OCI-LY3 (cell line): ENCODE data around the gene CABP1.
A peak's percentile ranks its signal among the peaks of the same experiment; 100 is the strongest.

Experiments used
- H2AFZ ChIP-seq: fragments of 200-600, 300-600 bp; shearing (Covaris generic); 2 replicates; pipeline ENCODE4 v1.6.0; 2014; ENCODE audit warnings: antibody characterized with exemption, low read depth, low read length
- H3K27ac ChIP-seq: fragments of 200-600, 300-600 bp; sonication (generic); 2 replicates; pipeline ENCODE4 v1.5.1; 2014; ENCODE audit warnings: mild to moderate bottlenecking, low read length, moderate library complexity, mixed read lengths
- H3K27me3 ChIP-seq: fragments of 200-600, 300-600 bp; sonication (generic); 2 replicates; pipeline ENCODE4 v1.6.1; 2014; ENCODE audit warnings: low read depth, low read length, mixed read lengths
- H3K36me3 ChIP-seq: fragments of 200-600, 300-600 bp; sonication (generic); replicated peaks from 2 replicates; pipeline ENCODE3; 2014; ENCODE audit warnings: low read depth, low read length, mixed read lengths
- H3K4me1 ChIP-seq: fragments of 300-600, 200-600 bp; sonication (generic); 2 replicates; pipeline ENCODE4 v1.6.1; 2014; ENCODE audit warnings: low read length, mixed read lengths
- H3K4me2 ChIP-seq: fragments of 200-600, 300-600 bp; sonication (generic); 2 replicates; pipeline ENCODE4 v1.6.1; 2014; ENCODE audit warnings: low read length, mixed read lengths
- H3K4me3 ChIP-seq: fragments of 300-600, 200-600 bp; sonication (generic); 2 replicates; pipeline ENCODE4 v1.5.1; 2014; ENCODE audit warnings: antibody characterized with exemption, mild to moderate bottlenecking, low read length, moderate library complexity
- H3K79me2 ChIP-seq: fragments of 300-600, 200-600 bp; shearing (Covaris generic); 2 replicates; pipeline ENCODE4 v1.6.1; 2014; ENCODE audit warnings: mild to moderate bottlenecking, low read length, mixed read lengths
- H3K9ac ChIP-seq: fragments of 300-600, 200-600 bp; shearing (Covaris generic); 2 replicates; pipeline ENCODE4 v1.6.0; 2014; ENCODE audit warnings: mild to moderate bottlenecking, low read length, moderate library complexity
- H3K9me3 ChIP-seq: fragments of 200-600, 300-600 bp; shearing (Covaris generic); 2 replicates; pipeline ENCODE4 v1.6.1; 2014; ENCODE audit warnings: low read length, mixed read lengths; ENCODE audit not compliant: insufficient read depth
- H4K20me1 ChIP-seq: fragments of 200-600, 300-600 bp; sonication (generic); 2 replicates; pipeline ENCODE4 v1.6.1; 2016; ENCODE audit warnings: low read length, mixed read lengths; ENCODE audit not compliant: insufficient read depth
- CTCF ChIP-seq: fragments of 200-600, 300-600 bp; sonication (generic); IDR thresholded peaks from 2 replicates; pipeline ENCODE4 v1.5.1; 2014; ENCODE audit warnings: antibody characterized with exemption, low read length, low read depth
- EZH2phosphoT487 ChIP-seq: fragments of 200-600 bp; shearing (Covaris generic); IDR thresholded peaks from 2 replicates; pipeline ENCODE4 v1.6.1; 2018; ENCODE audit warnings: antibody characterized with exemption, mixed run types, low read depth

CABP1 gene

GRCh38 chr12:120649442-120650232 lies 9.2 kb downstream of the CABP1 start:
- peak overlapping the region; percentile 91 for H2AFZ ChIP-seq
- TF ChIP-seq EZH2phosphoT487 (no peak), CTCF (no peak)
- H3K27ac ChIP-seq: no peak overlapping the region
- H3K9ac ChIP-seq: peak overlapping the region; percentile 63
- H3K4me3 ChIP-seq: peak overlapping the region; percentile 83
- H3K9me3 ChIP-seq: no peaks in the 10 kb centered on the region
- no peaks in the 10 kb centered on the region for H3K36me3 ChIP-seq
- H3K4me1 ChIP-seq: peaks cover 23% of the 10 kb centered on the region
- peak overlapping the region; percentile 99 for H3K4me2 ChIP-seq
- H4K20me1 ChIP-seq: no peaks in the 10 kb centered on the region
- H3K79me2 ChIP-seq: no peaks in the 10 kb centered on the region
- H3K27me3 ChIP-seq: peaks cover 38% of the 10 kb centered on the region

- no peak overlapping the region for H2AFZ ChIP-seq
- H3K4me1 ChIP-seq: peaks cover 23% of the 10 kb centered on the region
- no peaks in the 10 kb centered on the region for H3K9me3 ChIP-seq
- TF ChIP-seq CTCF: no peak
- TF ChIP-seq EZH2phosphoT487: no peak
- H3K9ac ChIP-seq: no peak overlapping the region
- H3K27me3 ChIP-seq: peaks cover 38% of the 10 kb centered on the region
- H3K4me3 ChIP-seq: no peak overlapping the region
- H4K20me1 ChIP-seq: no peaks in the 10 kb centered on the region
- no peaks in the 10 kb centered on the region for H3K36me3 ChIP-seq
- no peak overlapping the region for H3K4me2 ChIP-seq
- no peaks in the 10 kb centered on the region for H3K79me2 ChIP-seq
- H3K27ac ChIP-seq: no peak overlapping the region
These were observed 9.8 kb downstream of the CABP1 start for GRCh38 chr12:120650233-120650690.

GRCh38 chr12:120651821-120652220 lies 11.4 kb downstream of the CABP1 start:
- no peak overlapping the region for H3K4me2 ChIP-seq
- no peak overlapping the region for H3K4me3 ChIP-seq
- no peaks in the 10 kb centered on the region for H3K9me3 ChIP-seq

More at GRCh38 chr12:120651821-120652220, 11.4 kb downstream of the CABP1 start:
- H3K27ac ChIP-seq: no peak overlapping the region
- no peaks in the 10 kb centered on the region for H4K20me1 ChIP-seq
- H3K27me3 ChIP-seq: peaks cover 38% of the 10 kb centered on the region
- H3K36me3 ChIP-seq: no peaks in the 10 kb centered on the region
- no peaks in the 10 kb centered on the region for H3K79me2 ChIP-seq
- H3K4me1 ChIP-seq: peaks cover 23% of the 10 kb centered on the region
- no peak overlapping the region for H3K9ac ChIP-seq
- TF ChIP-seq CTCF (no peak), EZH2phosphoT487 (no peak)
- no peak overlapping the region for H2AFZ ChIP-seq
